Measurements from ENCODE around the gene SCAMP2.
"Not testable (repeated sequence)": the region's sequence is repeated elsewhere in the genome, so short reads cannot be mapped to it uniquely, and the experiment has no call there.

SCAMP2 gene

GRCh38 chr15:74889883-74890664, 16.9 kb upstream of the SCAMP2 start, which contains the start of gene MPI:
Gene MPI (plus strand): TSS chr15:74890042. CDS start chr15:74890074, 32 bp downstream.
- DNase-seq = peak; percentile 66 to 81 (median 74)

- DNase-seq = peak in 1 of 6 experiments; percentile 8
Observed at GRCh38 chr15:74889390-74889882, 16.3 kb upstream of the SCAMP2 start.

GRCh38 chr15:74888716-74889115, 15.6 kb upstream of the SCAMP2 start:
- DNase-seq = no peak

- not testable (repeated sequence) for DNase-seq
Observed at GRCh38 chr15:74887537-74888193, 14.5 kb upstream of the SCAMP2 start.

GRCh38 chr15:74885461-74885860, 12.3 kb upstream of the SCAMP2 start:
- no peak for DNase-seq

- no peak for DNase-seq
Observed at GRCh38 chr15:74884428-74885223, 11.5 kb upstream of the SCAMP2 start.

- DNase-seq = no peak
Observed at GRCh38 chr15:74882528-74882927, 9.4 kb upstream of the SCAMP2 start.

- DNase-seq = no peak
Observed at GRCh38 chr15:74878273-74878672, 5.1 kb upstream of the SCAMP2 start.

- DNase-seq = peak in 2 of 6 experiments; percentile 19 to 32
Observed at GRCh38 chr15:74873756-74874424, 725 bp upstream of the SCAMP2 start.

GRCh38 chr15:74872702-74873035, 496 bp downstream of the SCAMP2 start:
- DNase-seq = no peak

GRCh38 chr15:74870436-74871215, 2.5 kb downstream of the SCAMP2 start:
- DNase-seq = no peak

GRCh38 chr15:74869726-74870407, 3.3 kb downstream of the SCAMP2 start:
- DNase-seq = no peak

GRCh38 chr15:74869372-74869725, 3.8 kb downstream of the SCAMP2 start:
- no peak for DNase-seq

- no peak for DNase-seq
Observed at GRCh38 chr15:74868059-74868458, 5.1 kb downstream of the SCAMP2 start.

GRCh38 chr15:74867466-74868038, 5.6 kb downstream of the SCAMP2 start:
- DNase-seq = no peak

- DNase-seq = no peak
Observed at GRCh38 chr15:74866090-74866489, 7.1 kb downstream of the SCAMP2 start.

- DNase-seq = no peak
Observed at GRCh38 chr15:74865316-74865715, 7.8 kb downstream of the SCAMP2 start.

GRCh38 chr15:74864296-74864695, 8.9 kb downstream of the SCAMP2 start:
- no peak for DNase-seq

- DNase-seq = peak in 1 of 6 experiments; percentile 19
Observed at GRCh38 chr15:74863239-74864056, 9.7 kb downstream of the SCAMP2 start.

- DNase-seq = no peak
Observed at GRCh38 chr15:74858369-74858740, 14.8 kb downstream of the SCAMP2 start.

All from stimulated activated naive CD4-positive, alpha-beta T cell (primary cell).